AG04450 (cell line): Measurements from ENCODE around the gene OAF. TPM values are rescaled to one million over a fixed set of nuclear protein-coding genes. Genes with fewer than 3 reads are reported as not detected.

Experiments
- CTCF ChIA-PET: fragments of 300-600, 350-600 bp; formaldehyde crosslinking; extraction: SDS; loops from one replicate; lab custom pipeline; 2022; ENCODE audit warnings: antibody characterized with exemption, inconsistent platforms; lab: Charles Lee
- POLR2A ChIA-PET: fragments of 350-600 bp; formaldehyde crosslinking; extraction: SDS; loops from one replicate; lab custom pipeline; 2021; ENCODE audit warnings: antibody characterized with exemption, inconsistent platforms; lab: Yijun Ruan, JAX
- DNase-seq: peaks from one replicate; pipeline ENCODE4 v3.0.0-alpha.2; 2011; ENCODE audit warnings: low read depth, low spot score
- H3K27ac ChIP-seq: one replicate; pipeline ENCODE4 v1.5.1; 2012; ENCODE audit warnings: low read depth, low read length, control low read depth
- H3K27me3 ChIP-seq: one replicate; pipeline ENCODE4 v1.6.0; 2012; ENCODE audit warnings: low read length; ENCODE audit not compliant: control insufficient read depth, insufficient read depth
- H3K4me3 ChIP-seq: 2 replicates; pipeline ENCODE4 v1.5.1; 2011; ENCODE audit warnings: mild to moderate bottlenecking, low read depth, low read length, control low read depth
- H3K9me3 ChIP-seq: 2 replicates; pipeline ENCODE4 v1.5.1; 2012; ENCODE audit warnings: low read length; ENCODE audit not compliant: control insufficient read depth, insufficient read depth
- CTCF ChIP-seq: IDR thresholded peaks from 2 replicates; pipeline ENCODE4 v1.5.1; 2011; ENCODE audit warnings: low read depth, low read length, control low read depth, inconsistent platforms
- polyA plus RNA-seq: library from polyadenylated mRNA; depleted of rRNA; stranded (reverse); fragments of >200 nt; gene quantifications from 2 replicates; pipeline ENCODE4 v1.2.3, GENCODE V29; 2011

Gene OAF
- polyA plus RNA-seq, 1 experiment, result 26.6 TPM

DNA sequence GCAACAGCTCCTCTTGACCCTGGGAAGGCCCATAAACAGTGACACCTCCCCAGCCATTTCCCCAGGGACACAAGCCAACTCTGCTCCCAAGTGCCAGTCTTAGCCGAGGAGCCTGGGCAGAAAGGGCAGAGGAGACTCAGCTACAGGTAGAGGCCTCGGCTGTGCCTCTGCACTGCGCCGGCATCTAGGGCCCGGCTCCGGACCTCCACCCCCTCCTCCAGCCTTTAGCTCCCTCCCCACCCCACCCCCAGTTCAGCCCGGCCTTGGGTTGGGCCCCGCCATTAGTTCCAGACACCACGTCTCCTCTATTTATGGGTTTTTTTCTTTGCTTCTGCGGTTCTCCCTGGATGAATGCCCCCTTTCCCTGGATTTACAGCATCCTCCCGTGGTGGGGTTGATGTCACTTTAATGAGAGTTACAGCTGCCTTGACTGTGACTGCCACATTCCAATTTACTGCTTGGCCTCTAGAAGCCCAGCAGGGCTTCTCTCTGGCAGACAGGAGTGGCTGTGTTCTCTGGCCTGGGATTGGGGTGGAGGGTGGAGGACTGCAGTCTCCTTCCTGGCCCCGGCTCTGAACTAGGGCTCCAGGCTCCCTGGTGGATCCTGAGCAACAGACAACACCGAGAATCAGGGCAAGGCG is 13.5 kb upstream of the OAF start:
- Histone ChIP-seq H3K27me3 (peaks cover 33% of the 10 kb centered on the region), H3K9me3 (no peaks in the 10 kb centered on the region; the same call in 1 of the 2 replicates), H3K4me3 (no peak overlapping the region), H3K27ac (no peak overlapping the region)
- POLR2A ChIA-PET, result no interaction called here
- TF ChIP-seq CTCF, result no peak
- DNase-seq, result no peak
- CTCF ChIA-PET, result interaction anchor here (0.5 to 1.7 kb wide), 5 partner anchors 26 to 369 kb away, joined by 3 to 4 read pairs (median 4); no protein-coding TSS in a partner anchor

DNA sequence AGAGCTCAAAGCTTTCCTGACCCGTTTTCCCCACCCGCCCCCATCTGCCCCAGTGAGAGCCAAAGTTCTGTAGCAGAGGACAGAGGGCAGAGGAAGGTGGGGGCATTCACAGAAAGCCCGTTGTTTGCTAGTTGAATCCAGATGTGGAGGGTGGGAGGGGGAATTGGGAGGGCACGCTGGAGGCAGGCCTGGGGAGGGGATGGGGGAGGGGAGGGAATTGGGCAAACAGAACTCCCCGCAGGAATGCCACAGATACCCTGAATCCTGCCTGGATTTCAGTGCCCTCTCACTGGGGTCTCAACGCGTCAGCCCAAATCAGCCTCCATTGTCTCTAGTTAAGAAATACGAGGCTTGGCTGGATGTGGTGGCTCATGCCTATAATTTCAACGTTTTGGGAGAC is 12.9 kb upstream of the OAF start:
- H3K27ac ChIP-seq, result no peak overlapping the region
- POLR2A ChIA-PET, result no interaction called here
- H3K27me3 ChIP-seq, result peaks cover 31% of the 10 kb centered on the region
- CTCF ChIA-PET, result interaction anchor here (1.0 to 1.3 kb wide), 2 partner anchors 27 to 31 kb away, joined by 3 to 4 read pairs; no protein-coding TSS in a partner anchor
- TF ChIP-seq CTCF, result no peak
- no peaks in the 10 kb centered on the region; the same call in 1 of the 2 replicates for H3K9me3 ChIP-seq
- H3K4me3 ChIP-seq, result no peak overlapping the region
- no peak for DNase-seq

DNA sequence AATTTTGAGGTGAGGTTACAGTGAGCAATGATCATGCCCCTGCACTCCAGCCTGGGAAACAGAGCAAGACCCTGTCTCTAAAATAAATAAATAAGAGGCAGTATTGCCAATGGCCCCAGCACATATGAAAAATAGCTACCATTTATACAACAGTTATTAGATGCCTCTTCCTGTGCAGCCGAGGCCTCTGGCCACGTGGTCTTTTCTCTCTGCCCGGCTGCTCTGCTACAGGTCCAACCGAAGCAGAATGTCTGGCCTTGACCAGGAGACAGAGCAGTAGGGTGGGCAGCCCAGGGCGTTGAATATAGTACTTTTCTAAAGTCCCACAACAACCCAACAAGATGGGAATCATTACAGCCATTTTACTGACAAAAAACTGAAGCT is 12.4 kb upstream of the OAF start:
- ChIA-PET CTCF (interaction anchor here (1.0 to 1.3 kb wide), 2 partner anchors 28 to 31 kb away, joined by 3 to 4 read pairs; no protein-coding TSS in a partner anchor), POLR2A (no interaction called here)
- Histone ChIP-seq H3K4me3 (no peak overlapping the region), H3K27me3 (peaks cover 26% of the 10 kb centered on the region), H3K9me3 (no peaks in the 10 kb centered on the region; the same call in 1 of the 2 replicates), H3K27ac (no peak overlapping the region)
- no peak for TF ChIP-seq CTCF
- DNase-seq, result no peak

GRCh38 chr11:120198787-120199469 is 11.9 kb upstream of the OAF start:
- DNase-seq, result no peak
- no peak overlapping the region for H3K27ac ChIP-seq
- H3K9me3 ChIP-seq, result no peaks in the 10 kb centered on the region
- H3K4me3 ChIP-seq, result no peak overlapping the region
- CTCF ChIA-PET, result interaction anchor here (1.0 to 1.3 kb wide), 2 partner anchors 28 to 31 kb away, joined by 3 to 4 read pairs; no protein-coding TSS in a partner anchor
- peaks cover 22% of the 10 kb centered on the region for H3K27me3 ChIP-seq
- POLR2A ChIA-PET, result no interaction called here
- TF ChIP-seq CTCF, result no peak

DNA sequence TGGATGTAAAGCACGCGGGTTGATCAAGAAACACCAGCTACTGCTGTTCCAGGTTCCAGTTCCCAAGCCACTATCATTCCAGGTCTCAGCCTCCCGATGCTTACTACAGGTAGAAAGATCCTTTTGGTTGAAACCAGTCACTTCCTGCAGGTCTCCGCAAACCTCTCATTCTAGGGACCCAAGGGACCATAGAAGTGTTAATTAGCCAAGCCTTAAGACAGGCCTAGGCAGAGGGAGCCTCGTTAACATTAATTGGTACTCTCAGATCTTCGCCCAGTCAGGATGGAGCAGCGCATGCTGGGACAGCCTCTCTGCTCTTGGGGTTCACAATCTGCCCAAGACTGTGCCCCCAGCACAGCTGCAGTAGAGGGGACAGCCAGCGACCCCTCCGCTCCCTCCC is 11.2 kb upstream of the OAF start:
- Histone ChIP-seq H3K27me3 (peaks cover 16% of the 10 kb centered on the region), H3K9me3 (no peaks in the 10 kb centered on the region), H3K27ac (no peak overlapping the region), H3K4me3 (no peak overlapping the region)
- DNase-seq, result no peak
- CTCF ChIA-PET, result no interaction called here
- no peak for TF ChIP-seq CTCF
- POLR2A ChIA-PET, result no interaction called here
